IMR-90 (cell line): ENCODE results near the gene ARAP1. TPM values are rescaled to one million over a fixed set of nuclear protein-coding genes. Genes with fewer than 3 reads are reported as not detected.

Source experiments
- ATAC-seq: fragments of 200-7000 bp; cut with Tn5 transposase; 2 replicates; pipeline ENCODE4 v1.9.1; 2020; ENCODE audit warnings: low read depth, mild to moderate bottlenecking, moderate library complexity
- BruUV-seq: library from RNA; stranded (reverse); fragments of 400-500 nt; replicated peaks from 2 replicates; lab custom pipeline; 2021; lab: Mats Ljungman, UMichigan
- CTCF ChIA-PET: fragments of 300-600 bp; formaldehyde crosslinking; extraction: SDS; loops from one replicate; lab custom pipeline; 2021; ENCODE audit warnings: antibody characterized with exemption; lab: Yijun Ruan, JAX
- POLR2A ChIA-PET: fragments of 300-600 bp; sonication (Branson Sonifier 250); formaldehyde crosslinking; loops from one replicate; lab custom pipeline; 2022; ENCODE audit warnings: antibody characterized with exemption; ENCODE audit not compliant: unreplicated experiment; lab: Charles Lee
- DNase-seq: peaks from one replicate; pipeline ENCODE4 v3.0.0; 2013
- H2AFZ ChIP-seq: replicated peaks from 2 replicates; pipeline ENCODE3; 2013; ENCODE audit warnings: low read length, mild to moderate bottlenecking; ENCODE audit not compliant: poor library complexity
- H2AK5ac ChIP-seq: 2 replicates; pipeline ENCODE4 v1.6.1; 2013; ENCODE audit warnings: low read depth, low read length, inconsistent platforms
- H2AK9ac ChIP-seq: replicated peaks from 2 replicates; pipeline ENCODE3; 2013; ENCODE audit warnings: mild to moderate bottlenecking, low read depth, low read length, moderate library complexity; ENCODE audit not compliant: poor library complexity
- H2BK120ac ChIP-seq: 2 replicates; pipeline ENCODE4 v1.6.1; 2013; ENCODE audit warnings: low read depth, low read length, inconsistent platforms
- H2BK15ac ChIP-seq: 3 replicates; pipeline ENCODE4 v1.6.1; 2013; ENCODE audit warnings: low read depth, low read length, inconsistent platforms
- H2BK20ac ChIP-seq: 2 replicates; pipeline ENCODE4 v1.6.1; 2013; ENCODE audit warnings: low read depth, mild to moderate bottlenecking, inconsistent platforms, low read length, moderate library complexity
- H2BK5ac ChIP-seq: 2 replicates; pipeline ENCODE4 v1.6.1; 2013; ENCODE audit warnings: mild to moderate bottlenecking, low read depth, low read length, inconsistent platforms; ENCODE audit not compliant: poor library complexity, severe bottlenecking
- H3K14ac ChIP-seq: replicated peaks from 2 replicates; pipeline ENCODE4 v1.6.1; 2013; ENCODE audit warnings: low read depth, low read length, inconsistent platforms
- H3K18ac ChIP-seq: 2 replicates; pipeline ENCODE4 v1.6.1; 2013; ENCODE audit warnings: low read depth, low read length, control low read depth
- H3K23ac ChIP-seq: 2 replicates; pipeline ENCODE4 v1.6.1; 2013; ENCODE audit warnings: low read depth, low read length, inconsistent platforms
- H3K27ac ChIP-seq: 2 replicates; pipeline ENCODE4 v1.5.1; 2013; ENCODE audit warnings: mild to moderate bottlenecking, control low read depth, low read length; ENCODE audit not compliant: insufficient read depth
- H3K27me3 ChIP-seq: 2 replicates; pipeline ENCODE4 v1.6.1; 2013; ENCODE audit warnings: low read length; ENCODE audit not compliant: control insufficient read depth, insufficient read depth
- H3K36me3 ChIP-seq: 2 replicates; pipeline ENCODE4 v1.6.1; 2013; ENCODE audit warnings: low read length, mixed read lengths; ENCODE audit not compliant: control insufficient read depth, insufficient read depth
- H3K4ac ChIP-seq: 2 replicates; pipeline ENCODE4 v1.6.1; 2013; ENCODE audit warnings: low read depth, low read length, inconsistent platforms
- H3K4me1 ChIP-seq: 2 replicates; pipeline ENCODE4 v1.6.1; 2013; ENCODE audit warnings: low read length, mixed read lengths; ENCODE audit not compliant: control insufficient read depth, insufficient read depth
- H3K4me2 ChIP-seq: 2 replicates; pipeline ENCODE4 v1.6.1; 2013; ENCODE audit warnings: low read depth, mild to moderate bottlenecking, control low read depth, low read length, moderate library complexity
- H3K4me3 ChIP-seq: 2 replicates; pipeline ENCODE4 v1.5.1; 2013; ENCODE audit warnings: low read depth, mild to moderate bottlenecking, control low read depth, low read length, moderate library complexity; ENCODE audit not compliant: insufficient read depth
- H3K56ac ChIP-seq: 2 replicates; pipeline ENCODE4 v1.6.1; 2013; ENCODE audit warnings: low read length, inconsistent platforms; ENCODE audit not compliant: insufficient read depth; ENCODE audit errors: extremely low read depth
- H3K79me1 ChIP-seq, 2 experiments: 2 replicates each; pipeline ENCODE4 v1.6.1; 2013; ENCODE audit warnings: low read length in 2 of 2, inconsistent platforms in 1 of 2, low read depth in 1 of 2
- H3K9ac ChIP-seq: 2 replicates; pipeline ENCODE4 v1.6.1; 2013; ENCODE audit warnings: low read depth, low read length, control low read depth
- H3K9me1 ChIP-seq: 2 replicates; pipeline ENCODE4 v1.6.1; 2013; ENCODE audit warnings: low read length, inconsistent platforms; ENCODE audit not compliant: insufficient read depth
- H3K9me3 ChIP-seq: 2 replicates; pipeline ENCODE4 v1.6.1; 2013; ENCODE audit warnings: low read length; ENCODE audit not compliant: control insufficient read depth, insufficient read depth
- H4K20me1 ChIP-seq: 2 replicates; pipeline ENCODE4 v1.6.1; 2013; ENCODE audit warnings: low read length, inconsistent platforms; ENCODE audit not compliant: insufficient read depth
- H4K5ac ChIP-seq: 2 replicates; pipeline ENCODE4 v1.6.1; 2013; ENCODE audit warnings: mild to moderate bottlenecking, low read depth, low read length, control low read depth
- H4K8ac ChIP-seq, 2 experiments: 2 replicates each; pipeline ENCODE4 v1.6.1; 2013; ENCODE audit warnings: low read depth in 2 of 2, low read length in 2 of 2, control low read depth in 1 of 2, inconsistent platforms in 1 of 2
- H4K91ac ChIP-seq: 2 replicates; pipeline ENCODE4 v1.6.1; 2013; ENCODE audit warnings: low read depth, low read length, inconsistent platforms; ENCODE audit not compliant: insufficient read depth
- BHLHE40 ChIP-seq: fragments of 150-350 bp; IDR thresholded peaks from 2 replicates; pipeline ENCODE4 v1.6.1; 2016; ENCODE audit warnings: mild to moderate bottlenecking, low read depth, low read length
- CHD1 ChIP-seq: IDR thresholded peaks from 2 replicates; pipeline ENCODE4 v1.6.1; 2012; ENCODE audit warnings: low read depth, low read length, improper control_type of control experiment
- CTCF ChIP-seq: conservative IDR thresholded peaks from 2 replicates; pipeline ENCODE4 v1.5.1; 2012; ENCODE audit warnings: mild to moderate bottlenecking, low read depth, low read length, improper control_type of control experiment
- FOS ChIP-seq: fragments of 150-350 bp; IDR thresholded peaks from 2 replicates; pipeline ENCODE4 v1.6.1; 2016; ENCODE audit warnings: low read depth, low read length
- MAZ ChIP-seq: IDR thresholded peaks from 2 replicates; pipeline ENCODE4 v1.6.1; 2012; ENCODE audit warnings: low read depth, mild to moderate bottlenecking, low read length, improper control_type of control experiment, moderate library complexity, borderline replicate concordance
- NFE2L2 ChIP-seq: fragments of 150-350 bp; IDR thresholded peaks from 2 replicates; pipeline ENCODE4 v1.6.1; 2016; ENCODE audit warnings: low read depth, mild to moderate bottlenecking, low read length
- POLR2A ChIP-seq: IDR thresholded peaks from 2 replicates; pipeline ENCODE4 v1.6.1; 2012; ENCODE audit warnings: mild to moderate bottlenecking, low read depth, low read length
- RAD21 ChIP-seq: IDR thresholded peaks from 2 replicates; pipeline ENCODE4 v1.6.1; 2012; ENCODE audit warnings: low read length, improper control_type of control experiment
- RCOR1 ChIP-seq: IDR thresholded peaks from 2 replicates; pipeline ENCODE4 v1.6.1; 2012; ENCODE audit warnings: mild to moderate bottlenecking, low read length, improper control_type of control experiment; ENCODE audit not compliant: insufficient replicate concordance
- SMC3 ChIP-seq: fragments of 150-350 bp; IDR thresholded peaks from 2 replicates; pipeline ENCODE4 v1.6.1; 2016; ENCODE audit warnings: low read depth, mild to moderate bottlenecking, antibody characterized with exemption, low read length, moderate library complexity
- USF2 ChIP-seq: fragments of 150-350 bp; IDR thresholded peaks from 2 replicates; pipeline ENCODE4 v1.6.1; 2017; ENCODE audit warnings: mild to moderate bottlenecking, antibody characterized with exemption, low read length, low read depth
- WGBS, 2 experiments: methylation state at CpG; one replicate each; pipeline versions ENCODE4 v1.1.5 to v1.1.7; 2013; ENCODE audit warnings: missing lambda C conversion rate in 2 of 2; ENCODE audit not compliant: insufficient read length in 1 of 2; ENCODE audit errors: extremely low coverage in 2 of 2; 5-methylcytosine and 5-hydroxymethylcytosine counted together
- dilution Hi-C: fragments of 300-500 bp; cut with HindIII; formaldehyde crosslinking; loops from one replicate; pipeline ENCODE4 v1.14.3; 2018; ENCODE audit warnings: low sequenced_read_pairs; ENCODE audit not compliant: unreplicated experiment
- in situ Hi-C: fragments of 300-500 bp; cut with MboI; formaldehyde crosslinking; loops from 3 replicates; pipeline ENCODE4 v1.14.3; 2019; ENCODE audit warnings: low sequenced_read_pairs, inconsistent platforms, mixed read lengths
- intact Hi-C: fragments of 100-400 bp; cut with micrococcal nuclease; formaldehyde crosslinking; loops from 2 replicates; pipeline ENCODE4 v1.10.0; 2022
- polyA plus RNA-seq, 3 experiments: library from polyadenylated mRNA; depleted of rRNA; stranded (reverse); fragments of >200 nt; gene quantifications; 2 replicates each; pipeline ENCODE4 v1.2.3, GENCODE V29; 2012; ENCODE audit warnings: low replicate concordance in 1 of 3
- total RNA-seq: library from RNA; depleted of rRNA; stranded (reverse); fragments of >200 nt; gene quantifications from 2 replicates; pipeline ENCODE4 v1.2.3, GENCODE V29; 2012

Gene ARAP1
- total and polyA plus RNA-seq, 2 of the 4 experiments (the other 2 are of a cell fraction) = 37.6 to 63.1 TPM

DNA sequence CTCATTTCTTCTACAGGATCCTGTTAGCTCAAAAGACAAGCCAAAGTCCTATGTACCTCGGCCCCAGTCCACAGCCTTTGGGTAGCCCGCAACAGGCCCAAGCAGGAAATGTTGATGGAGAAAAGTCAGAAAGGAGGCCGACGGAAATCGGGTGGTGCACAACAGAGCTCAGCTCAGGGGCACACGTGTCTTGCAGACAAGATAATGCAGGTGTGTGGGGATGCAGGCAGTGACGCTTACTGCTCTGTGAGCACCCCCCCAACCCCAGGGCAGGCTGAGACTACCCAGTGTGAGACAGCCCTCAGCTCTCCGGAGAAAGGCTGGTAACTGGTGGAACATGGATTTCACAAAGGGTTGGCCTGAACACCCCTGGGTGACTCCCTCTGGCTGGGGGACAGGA lies 73.7 kb downstream of the ARAP1 start:
- no peak overlapping the region for H3K27ac ChIP-seq
- H4K5ac ChIP-seq = no peak overlapping the region
- H3K9me3 ChIP-seq = no peaks in the 10 kb centered on the region
- H4K91ac ChIP-seq = no peak overlapping the region
- H3K56ac ChIP-seq = no peak overlapping the region
- H3K4me3 ChIP-seq = no peak overlapping the region
- no peaks in the 10 kb centered on the region for H3K9me1 ChIP-seq
- intact Hi-C loops = no loop called here
- peaks cover 27% of the 10 kb centered on the region for H4K20me1 ChIP-seq
- no peaks in the 10 kb centered on the region for H3K4me1 ChIP-seq
- no peak overlapping the region for H3K4me2 ChIP-seq
- no peak overlapping the region for H2BK20ac ChIP-seq
- ChIA-PET CTCF (no interaction called here), POLR2A (no interaction called here)
- in situ Hi-C loops = no loop called here
- no peak overlapping the region for H3K23ac ChIP-seq
- no peak overlapping the region for H2AK9ac ChIP-seq
- no peak overlapping the region for H2AFZ ChIP-seq
- dilution Hi-C loops = no loop called here
- ATAC-seq (no peak), DNase-seq (no peak)
- no peak overlapping the region for H3K18ac ChIP-seq
- H3K4ac ChIP-seq = no peak overlapping the region
- TF ChIP-seq SMC3 (no peak), USF2 (no peak), CTCF (no peak), BHLHE40 (no peak), CHD1 (no peak), MAZ (no peak), RAD21 (no peak), POLR2A (no peak), FOS (no peak), RCOR1 (no peak), NFE2L2 (no peak)
- H3K79me1 ChIP-seq = no peaks in the 10 kb centered on the region
- no peak overlapping the region for H2AK5ac ChIP-seq
- H4K8ac ChIP-seq = no peak overlapping the region
- BruUV-seq = no TSS peak
- peaks cover 53% of the 10 kb centered on the region for H3K27me3 ChIP-seq
- H3K14ac ChIP-seq = no peak overlapping the region
- no peak overlapping the region for H2BK15ac ChIP-seq
- no peak overlapping the region for H2BK5ac ChIP-seq
- H3K36me3 ChIP-seq = no peaks in the 10 kb centered on the region
- WGBS, 2 experiments = no CpG with 5 or more reads among the region's 8 CpGs
- H3K9ac ChIP-seq = no peak overlapping the region
- H2BK120ac ChIP-seq = no peak overlapping the region
